IMR-90 (cell line): Measurements from ENCODE around the gene PSTK. TPM values are rescaled to one million over a fixed set of nuclear protein-coding genes. Genes with fewer than 3 reads are reported as not detected.

Experiments used
- ATAC-seq: fragments of 200-7000 bp; cut with Tn5 transposase; 2 replicates; pipeline ENCODE4 v1.9.1; 2020; ENCODE audit warnings: low read depth, mild to moderate bottlenecking, moderate library complexity
- BruUV-seq: library from RNA; stranded (reverse); fragments of 400-500 nt; replicated peaks from 2 replicates; lab custom pipeline; 2021; lab: Mats Ljungman, UMichigan
- CTCF ChIA-PET: fragments of 300-600 bp; formaldehyde crosslinking; extraction: SDS; loops from one replicate; lab custom pipeline; 2021; ENCODE audit warnings: antibody characterized with exemption; lab: Yijun Ruan, JAX
- POLR2A ChIA-PET: fragments of 300-600 bp; sonication (Branson Sonifier 250); formaldehyde crosslinking; loops from one replicate; lab custom pipeline; 2022; ENCODE audit warnings: antibody characterized with exemption; ENCODE audit not compliant: unreplicated experiment; lab: Charles Lee
- DNase-seq: peaks from one replicate; pipeline ENCODE4 v3.0.0; 2013
- H2AFZ ChIP-seq: replicated peaks from 2 replicates; pipeline ENCODE3; 2013; ENCODE audit warnings: low read length, mild to moderate bottlenecking; ENCODE audit not compliant: poor library complexity
- H2AK5ac ChIP-seq: 2 replicates; pipeline ENCODE4 v1.6.1; 2013; ENCODE audit warnings: low read depth, low read length, inconsistent platforms
- H2AK9ac ChIP-seq: replicated peaks from 2 replicates; pipeline ENCODE3; 2013; ENCODE audit warnings: mild to moderate bottlenecking, low read depth, low read length, moderate library complexity; ENCODE audit not compliant: poor library complexity
- H2BK120ac ChIP-seq: 2 replicates; pipeline ENCODE4 v1.6.1; 2013; ENCODE audit warnings: low read depth, low read length, inconsistent platforms
- H2BK15ac ChIP-seq: 3 replicates; pipeline ENCODE4 v1.6.1; 2013; ENCODE audit warnings: low read depth, low read length, inconsistent platforms
- H2BK20ac ChIP-seq: 2 replicates; pipeline ENCODE4 v1.6.1; 2013; ENCODE audit warnings: low read depth, mild to moderate bottlenecking, inconsistent platforms, low read length, moderate library complexity
- H2BK5ac ChIP-seq: 2 replicates; pipeline ENCODE4 v1.6.1; 2013; ENCODE audit warnings: mild to moderate bottlenecking, low read depth, low read length, inconsistent platforms; ENCODE audit not compliant: poor library complexity, severe bottlenecking
- H3K14ac ChIP-seq: replicated peaks from 2 replicates; pipeline ENCODE4 v1.6.1; 2013; ENCODE audit warnings: low read depth, low read length, inconsistent platforms
- H3K18ac ChIP-seq: 2 replicates; pipeline ENCODE4 v1.6.1; 2013; ENCODE audit warnings: low read depth, low read length, control low read depth
- H3K23ac ChIP-seq: 2 replicates; pipeline ENCODE4 v1.6.1; 2013; ENCODE audit warnings: low read depth, low read length, inconsistent platforms
- H3K27ac ChIP-seq: 2 replicates; pipeline ENCODE4 v1.5.1; 2013; ENCODE audit warnings: mild to moderate bottlenecking, control low read depth, low read length; ENCODE audit not compliant: insufficient read depth
- H3K27me3 ChIP-seq: 2 replicates; pipeline ENCODE4 v1.6.1; 2013; ENCODE audit warnings: low read length; ENCODE audit not compliant: control insufficient read depth, insufficient read depth
- H3K36me3 ChIP-seq: 2 replicates; pipeline ENCODE4 v1.6.1; 2013; ENCODE audit warnings: low read length, mixed read lengths; ENCODE audit not compliant: control insufficient read depth, insufficient read depth
- H3K4ac ChIP-seq: 2 replicates; pipeline ENCODE4 v1.6.1; 2013; ENCODE audit warnings: low read depth, low read length, inconsistent platforms
- H3K4me1 ChIP-seq: 2 replicates; pipeline ENCODE4 v1.6.1; 2013; ENCODE audit warnings: low read length, mixed read lengths; ENCODE audit not compliant: control insufficient read depth, insufficient read depth
- H3K4me2 ChIP-seq: 2 replicates; pipeline ENCODE4 v1.6.1; 2013; ENCODE audit warnings: low read depth, mild to moderate bottlenecking, control low read depth, low read length, moderate library complexity
- H3K4me3 ChIP-seq: 2 replicates; pipeline ENCODE4 v1.5.1; 2013; ENCODE audit warnings: low read depth, mild to moderate bottlenecking, control low read depth, low read length, moderate library complexity; ENCODE audit not compliant: insufficient read depth
- H3K56ac ChIP-seq: 2 replicates; pipeline ENCODE4 v1.6.1; 2013; ENCODE audit warnings: low read length, inconsistent platforms; ENCODE audit not compliant: insufficient read depth; ENCODE audit errors: extremely low read depth
- H3K79me1 ChIP-seq, 2 experiments: 2 replicates each; pipeline ENCODE4 v1.6.1; 2013; ENCODE audit warnings: low read length in 2 of 2, inconsistent platforms in 1 of 2, low read depth in 1 of 2
- H3K9ac ChIP-seq: 2 replicates; pipeline ENCODE4 v1.6.1; 2013; ENCODE audit warnings: low read depth, low read length, control low read depth
- H3K9me1 ChIP-seq: 2 replicates; pipeline ENCODE4 v1.6.1; 2013; ENCODE audit warnings: low read length, inconsistent platforms; ENCODE audit not compliant: insufficient read depth
- H3K9me3 ChIP-seq: 2 replicates; pipeline ENCODE4 v1.6.1; 2013; ENCODE audit warnings: low read length; ENCODE audit not compliant: control insufficient read depth, insufficient read depth
- H4K20me1 ChIP-seq: 2 replicates; pipeline ENCODE4 v1.6.1; 2013; ENCODE audit warnings: low read length, inconsistent platforms; ENCODE audit not compliant: insufficient read depth
- H4K5ac ChIP-seq: 2 replicates; pipeline ENCODE4 v1.6.1; 2013; ENCODE audit warnings: mild to moderate bottlenecking, low read depth, low read length, control low read depth
- H4K8ac ChIP-seq, 2 experiments: 2 replicates each; pipeline ENCODE4 v1.6.1; 2013; ENCODE audit warnings: low read depth in 2 of 2, low read length in 2 of 2, control low read depth in 1 of 2, inconsistent platforms in 1 of 2
- H4K91ac ChIP-seq: 2 replicates; pipeline ENCODE4 v1.6.1; 2013; ENCODE audit warnings: low read depth, low read length, inconsistent platforms; ENCODE audit not compliant: insufficient read depth
- CHD1 ChIP-seq: IDR thresholded peaks from 2 replicates; pipeline ENCODE4 v1.6.1; 2012; ENCODE audit warnings: low read depth, low read length, improper control_type of control experiment
- CTCF ChIP-seq: conservative IDR thresholded peaks from 2 replicates; pipeline ENCODE4 v1.5.1; 2012; ENCODE audit warnings: mild to moderate bottlenecking, low read depth, low read length, improper control_type of control experiment
- ELK1 ChIP-seq: fragments of 150-350 bp; IDR thresholded peaks from 2 replicates; pipeline ENCODE4 v1.6.1; 2016; ENCODE audit warnings: low read depth, mild to moderate bottlenecking, low read length, moderate library complexity, borderline replicate concordance
- MAFK ChIP-seq: IDR thresholded peaks from 2 replicates; pipeline ENCODE4 v1.6.1; 2012; ENCODE audit warnings: low read depth, low read length, improper control_type of control experiment
- MAZ ChIP-seq: IDR thresholded peaks from 2 replicates; pipeline ENCODE4 v1.6.1; 2012; ENCODE audit warnings: low read depth, mild to moderate bottlenecking, low read length, improper control_type of control experiment, moderate library complexity, borderline replicate concordance
- POLR2A ChIP-seq: IDR thresholded peaks from 2 replicates; pipeline ENCODE4 v1.6.1; 2012; ENCODE audit warnings: mild to moderate bottlenecking, low read depth, low read length
- RAD21 ChIP-seq: IDR thresholded peaks from 2 replicates; pipeline ENCODE4 v1.6.1; 2012; ENCODE audit warnings: low read length, improper control_type of control experiment
- RCOR1 ChIP-seq: IDR thresholded peaks from 2 replicates; pipeline ENCODE4 v1.6.1; 2012; ENCODE audit warnings: mild to moderate bottlenecking, low read length, improper control_type of control experiment; ENCODE audit not compliant: insufficient replicate concordance
- SMC3 ChIP-seq: fragments of 150-350 bp; IDR thresholded peaks from 2 replicates; pipeline ENCODE4 v1.6.1; 2016; ENCODE audit warnings: low read depth, mild to moderate bottlenecking, antibody characterized with exemption, low read length, moderate library complexity
- whole genome bisulfite sequencing, 2 experiments: methylation state at CpG; one replicate each; pipeline versions ENCODE4 v1.1.5 to v1.1.7; 2013; ENCODE audit warnings: missing lambda C conversion rate in 2 of 2; ENCODE audit not compliant: insufficient read length in 1 of 2; ENCODE audit errors: extremely low coverage in 2 of 2; 5-methylcytosine and 5-hydroxymethylcytosine counted together
- dilution Hi-C: fragments of 300-500 bp; cut with HindIII; formaldehyde crosslinking; loops from one replicate; pipeline ENCODE4 v1.14.3; 2018; ENCODE audit warnings: low sequenced_read_pairs; ENCODE audit not compliant: unreplicated experiment
- in situ Hi-C: fragments of 300-500 bp; cut with MboI; formaldehyde crosslinking; loops from 3 replicates; pipeline ENCODE4 v1.14.3; 2019; ENCODE audit warnings: low sequenced_read_pairs, inconsistent platforms, mixed read lengths
- intact Hi-C: fragments of 100-400 bp; cut with micrococcal nuclease; formaldehyde crosslinking; loops from 2 replicates; pipeline ENCODE4 v1.10.0; 2022
- polyA plus RNA-seq, 3 experiments: library from polyadenylated mRNA; depleted of rRNA; stranded (reverse); fragments of >200 nt; gene quantifications; 2 replicates each; pipeline ENCODE4 v1.2.3, GENCODE V29; 2012; ENCODE audit warnings: low replicate concordance in 1 of 3
- total RNA-seq: library from RNA; depleted of rRNA; stranded (reverse); fragments of >200 nt; gene quantifications from 2 replicates; pipeline ENCODE4 v1.2.3, GENCODE V29; 2012

PSTK gene
- total and polyA plus RNA-seq, 2 of the 4 experiments (the other 2 are of a cell fraction): 4.1 to 4.2 TPM

- no peak for TF ChIP-seq SMC3
- TF ChIP-seq POLR2A: no peak
- no peak for TF ChIP-seq MAFK
- no peak for TF ChIP-seq MAZ
- no peak for TF ChIP-seq RAD21
- no peak for TF ChIP-seq RCOR1
- TF ChIP-seq CHD1: no peak
- no peak for TF ChIP-seq CTCF
- no peak for TF ChIP-seq ELK1
- no peak overlapping the region for H4K91ac ChIP-seq
- H3K4ac ChIP-seq: no peak overlapping the region
- H2BK5ac ChIP-seq: no peak overlapping the region
- no peak overlapping the region for H2BK20ac ChIP-seq
- H3K9me3 ChIP-seq: peaks cover 10% of the 10 kb centered on the region
- no peak overlapping the region for H3K27ac ChIP-seq
- no peak overlapping the region for H4K5ac ChIP-seq
- POLR2A ChIA-PET: no interaction called here
- H3K27me3 ChIP-seq: no peaks in the 10 kb centered on the region
- no peak for ATAC-seq
- no peak overlapping the region for H2AFZ ChIP-seq
- no peak overlapping the region for H2AK5ac ChIP-seq
- H2BK120ac ChIP-seq: no peak overlapping the region
- H3K56ac ChIP-seq: no peak overlapping the region
- no peak overlapping the region for H3K14ac ChIP-seq
- no peak overlapping the region for H3K9ac ChIP-seq
- H3K36me3 ChIP-seq: no peaks in the 10 kb centered on the region
- H3K9me1 ChIP-seq: no peaks in the 10 kb centered on the region
- no peak overlapping the region for H3K4me2 ChIP-seq
- WGBS, 2 experiments: no CpG with 5 or more reads among the region's 3 CpGs
- dilution Hi-C loops: no loop called here
- intact Hi-C loops: no loop called here
- no peak overlapping the region for H3K23ac ChIP-seq
- DNase-seq: no peak
- no peaks in the 10 kb centered on the region for H3K4me1 ChIP-seq
- CTCF ChIA-PET: no interaction called here
- no peak overlapping the region for H4K8ac ChIP-seq
- no peak overlapping the region for H3K4me3 ChIP-seq
- H2BK15ac ChIP-seq: no peak overlapping the region
- H4K20me1 ChIP-seq: no peaks in the 10 kb centered on the region
- no peak overlapping the region for H3K18ac ChIP-seq
- BruUV-seq: no TSS peak
- no peaks in the 10 kb centered on the region for H3K79me1 ChIP-seq
- no peak overlapping the region for H2AK9ac ChIP-seq
- in situ Hi-C loops: no loop called here
Observed at GRCh38 chr10:122968698-122969097, 11.5 kb upstream of the PSTK start.
